ENCODE measurements around the gene ANXA2. TPM values are rescaled to one million over a fixed set of nuclear protein-coding genes. Genes with fewer than 3 reads are reported as not detected.

Gene ANXA2
- total RNA-seq, 1 experiment from 2014 or later, result 2,114 TPM

DNA sequence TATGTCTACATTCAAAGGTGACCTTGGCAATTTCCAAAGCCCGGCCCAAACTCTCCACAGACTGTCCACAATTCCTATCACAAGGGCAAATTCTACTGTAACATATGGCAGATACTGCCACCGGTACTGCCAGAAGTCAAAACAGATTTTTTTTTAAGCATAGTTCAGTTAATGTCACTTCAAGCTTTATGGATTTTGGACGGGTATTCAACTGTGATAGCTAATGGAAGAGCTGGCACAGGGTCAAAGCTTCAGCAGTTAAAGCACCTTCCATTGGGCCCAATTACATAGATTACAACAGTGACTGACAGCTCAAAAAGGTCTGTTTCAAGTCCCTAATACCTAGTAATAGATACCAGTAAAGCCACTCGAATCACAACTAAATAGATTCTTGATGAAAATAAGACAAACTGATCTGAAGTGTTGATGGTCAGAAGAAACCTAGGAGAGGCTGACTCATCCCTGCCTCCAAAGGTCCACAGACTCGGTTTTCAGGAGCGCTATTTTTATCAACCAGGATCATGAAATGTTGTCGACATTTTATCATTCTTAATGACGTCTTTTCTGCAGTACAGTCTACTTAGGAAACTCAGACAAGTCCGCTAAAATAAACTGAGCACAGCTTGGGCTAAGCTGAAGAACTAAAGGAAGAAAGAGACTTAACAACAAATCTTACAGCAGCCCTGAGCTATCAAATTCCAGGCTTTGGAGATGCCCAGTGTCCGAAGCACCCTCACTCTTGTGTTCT is 38.7 kb downstream of the ANXA2 start:
- H3K9me3 ChIP-seq (ENCODE audit: low read length), result no peaks in the 10 kb centered on the region
- peaks cover 47% of the 10 kb centered on the region for H4K20me1 ChIP-seq (ENCODE audit: low read length)
- H3F3A ChIP-seq (ENCODE audit: low read length, unreplicated experiment), result peaks cover 41% of the 10 kb centered on the region
- H3K4me3 ChIP-seq (ENCODE audit: low read length), result no peak overlapping the region
- no peaks in the 10 kb centered on the region for H3K27me3 ChIP-seq (ENCODE audit: low read length)
- ChIA-PET POLR2A (ENCODE audit: unreplicated experiment) (interaction anchor here (0.6 kb wide), 1 partner anchor 149 kb away, joined by 3 read pairs; no protein-coding TSS in a partner anchor), CTCF (no interaction called here)
- H3K4me2 ChIP-seq (ENCODE audit: low read length), result no peak overlapping the region
- peaks cover 25% of the 10 kb centered on the region for H3K4me1 ChIP-seq (ENCODE audit: insufficient read depth, low read length)
- peaks cover 91% of the 10 kb centered on the region for H3K36me3 ChIP-seq (ENCODE audit: low read depth, low read length)
- H3K9ac ChIP-seq (ENCODE audit: low read length), result no peak overlapping the region
- no peaks in the 10 kb centered on the region for H3K9me2 ChIP-seq (replicated peaks; ENCODE audit: low read length)
- DNase-seq (no peak), ATAC-seq (no peak)
- intact Hi-C loops (cut with micrococcal nuclease), result loop anchor here (1.0 to 2.0 kb wide), 2 partner anchors 32 to 85 kb away; no protein-coding TSS in a partner anchor
- no peak for TF ChIP-seq EZH2phosphoT487 (IDR thresholded peaks at IDR 0.05; ENCODE audit: borderline replicate concordance, low read length)
- TF ChIP-seq, protein P1, sequence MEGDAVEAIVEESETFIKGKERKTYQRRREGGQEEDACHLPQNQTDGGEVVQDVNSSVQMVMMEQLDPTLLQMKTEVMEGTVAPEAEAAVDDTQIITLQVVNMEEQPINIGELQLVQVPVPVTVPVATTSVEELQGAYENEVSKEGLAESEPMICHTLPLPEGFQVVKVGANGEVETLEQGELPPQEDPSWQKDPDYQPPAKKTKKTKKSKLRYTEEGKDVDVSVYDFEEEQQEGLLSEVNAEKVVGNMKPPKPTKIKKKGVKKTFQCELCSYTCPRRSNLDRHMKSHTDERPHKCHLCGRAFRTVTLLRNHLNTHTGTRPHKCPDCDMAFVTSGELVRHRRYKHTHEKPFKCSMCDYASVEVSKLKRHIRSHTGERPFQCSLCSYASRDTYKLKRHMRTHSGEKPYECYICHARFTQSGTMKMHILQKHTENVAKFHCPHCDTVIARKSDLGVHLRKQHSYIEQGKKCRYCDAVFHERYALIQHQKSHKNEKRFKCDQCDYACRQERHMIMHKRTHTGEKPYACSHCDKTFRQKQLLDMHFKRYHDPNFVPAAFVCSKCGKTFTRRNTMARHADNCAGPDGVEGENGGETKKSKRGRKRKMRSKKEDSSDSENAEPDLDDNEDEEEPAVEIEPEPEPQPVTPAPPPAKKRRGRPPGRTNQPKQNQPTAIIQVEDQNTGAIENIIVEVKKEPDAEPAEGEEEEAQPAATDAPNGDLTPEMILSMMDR (conservative IDR thresholded peaks at IDR 0.05; ENCODE audit: low read depth, low read length), result no peak
- no peak for TF ChIP-seq EZH2 (IDR thresholded peaks at IDR 0.05; ENCODE audit: low read length, unreplicated experiment)
- peak overlapping the region; percentile 3; the same call in 1 of the 2 replicates for H3K27ac ChIP-seq (ENCODE audit: low read length)
- H2AFZ ChIP-seq (ENCODE audit: low read length), result no peak overlapping the region
- H3K79me2 ChIP-seq (ENCODE audit: low read length), result peaks cover 81% of the 10 kb centered on the region
- no TSS peak for BruUV-seq (replicated peaks)

DNA sequence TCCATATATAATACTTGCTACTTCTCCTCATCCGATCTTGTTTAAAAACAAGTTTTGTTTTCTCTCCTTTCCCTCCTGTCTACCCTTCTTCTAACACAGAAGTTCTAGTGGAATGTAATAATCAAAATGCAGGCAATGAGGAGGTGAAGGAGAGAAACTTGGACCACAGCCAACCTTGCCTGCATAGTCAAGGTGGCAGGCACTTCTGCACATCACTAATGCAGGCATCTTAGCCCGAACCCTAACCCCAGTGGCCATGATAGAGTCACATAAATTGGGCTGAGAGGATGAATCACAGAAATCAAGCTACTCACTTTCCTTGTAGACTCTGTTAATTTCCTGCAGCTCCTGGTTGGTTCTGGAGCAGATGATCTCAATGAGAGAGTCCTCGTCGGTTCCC is 41.0 kb downstream of the ANXA2 start:
- peaks cover 96% of the 10 kb centered on the region for H3K36me3 ChIP-seq (ENCODE audit: low read depth, low read length)
- BruUV-seq (replicated peaks), result no TSS peak
- TF ChIP-seq EZH2phosphoT487 (IDR thresholded peaks at IDR 0.05; ENCODE audit: borderline replicate concordance, low read length) (no peak), EZH2 (IDR thresholded peaks at IDR 0.05; ENCODE audit: low read length, unreplicated experiment) (no peak)
- TF ChIP-seq, protein P1 (conservative IDR thresholded peaks at IDR 0.05; ENCODE audit: low read depth, low read length), result no peak
- CTCF ChIA-PET, result no interaction called here
- no peak overlapping the region for H2AFZ ChIP-seq (ENCODE audit: low read length)
- ATAC-seq, result no peak
- intact Hi-C loops (cut with micrococcal nuclease), result no loop called here
- H3K4me1 ChIP-seq (ENCODE audit: insufficient read depth, low read length), result peaks cover 3% of the 10 kb centered on the region; the same call in 1 of the 2 replicates
- POLR2A ChIA-PET (ENCODE audit: unreplicated experiment), result no interaction called here
- H3K4me2 ChIP-seq (ENCODE audit: low read length), result no peak overlapping the region
- no peak overlapping the region for H3K4me3 ChIP-seq (ENCODE audit: low read length)
- no peak overlapping the region for H3K27ac ChIP-seq (ENCODE audit: low read length)
- H3F3A ChIP-seq (ENCODE audit: low read length, unreplicated experiment), result peaks cover 33% of the 10 kb centered on the region
- peaks cover 68% of the 10 kb centered on the region for H3K79me2 ChIP-seq (ENCODE audit: low read length)
- no peaks in the 10 kb centered on the region for H3K27me3 ChIP-seq (ENCODE audit: low read length)
- H4K20me1 ChIP-seq (ENCODE audit: low read length), result peaks cover 57% of the 10 kb centered on the region
- no peak for DNase-seq
- H3K9ac ChIP-seq (ENCODE audit: low read length), result no peak overlapping the region
- no peaks in the 10 kb centered on the region for H3K9me3 ChIP-seq (ENCODE audit: low read length)
- no peaks in the 10 kb centered on the region for H3K9me2 ChIP-seq (replicated peaks; ENCODE audit: low read length)
